Ovary (tissue), 3 donors: ENCODE measurements around the gene ADSS2.

Source experiments
- EP300 ChIP-seq: sonication (generic); formaldehyde crosslinking; IDR thresholded peaks from one replicate; pipeline ENCODE4 v1.6.1; 2017; ENCODE audit warnings: antibody characterized with exemption
- TF ChIP-seq, protein P1 (sequence below), 3 donors: fragments of 450-650 bp in 2 of 3; fragments of 200-600 bp in 1 of 3; IDR thresholded peaks; one replicate each; pipeline versions ENCODE4 v1.5.1 to v1.8.0; 2016 to 2022; ENCODE audit warnings: antibody characterized with exemption in 3 of 3, mild to moderate bottlenecking in 1 of 3
- donor health status: DM: no; HTN: no; CAD: no.

DNA sequence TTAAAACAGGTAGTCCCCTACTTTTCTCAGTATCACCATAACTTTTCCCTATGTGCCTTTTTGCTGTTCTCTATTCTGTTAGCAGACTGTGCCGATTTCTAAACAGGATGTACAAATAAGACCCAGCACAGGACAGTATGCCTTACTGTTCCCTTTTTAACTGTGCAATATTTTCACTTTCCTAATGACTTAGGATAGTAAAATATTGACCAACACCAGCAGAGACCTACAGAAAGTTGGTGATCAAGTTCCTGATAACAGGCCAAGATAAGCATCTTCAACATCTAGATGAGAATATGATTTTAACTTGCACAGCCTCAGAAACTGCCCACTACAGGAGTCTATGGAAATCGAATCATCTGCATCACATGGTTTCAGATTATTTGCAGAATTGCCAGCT is 42.0 kb downstream of the ADSS2 start:
- TF ChIP-seq, protein P1, sequence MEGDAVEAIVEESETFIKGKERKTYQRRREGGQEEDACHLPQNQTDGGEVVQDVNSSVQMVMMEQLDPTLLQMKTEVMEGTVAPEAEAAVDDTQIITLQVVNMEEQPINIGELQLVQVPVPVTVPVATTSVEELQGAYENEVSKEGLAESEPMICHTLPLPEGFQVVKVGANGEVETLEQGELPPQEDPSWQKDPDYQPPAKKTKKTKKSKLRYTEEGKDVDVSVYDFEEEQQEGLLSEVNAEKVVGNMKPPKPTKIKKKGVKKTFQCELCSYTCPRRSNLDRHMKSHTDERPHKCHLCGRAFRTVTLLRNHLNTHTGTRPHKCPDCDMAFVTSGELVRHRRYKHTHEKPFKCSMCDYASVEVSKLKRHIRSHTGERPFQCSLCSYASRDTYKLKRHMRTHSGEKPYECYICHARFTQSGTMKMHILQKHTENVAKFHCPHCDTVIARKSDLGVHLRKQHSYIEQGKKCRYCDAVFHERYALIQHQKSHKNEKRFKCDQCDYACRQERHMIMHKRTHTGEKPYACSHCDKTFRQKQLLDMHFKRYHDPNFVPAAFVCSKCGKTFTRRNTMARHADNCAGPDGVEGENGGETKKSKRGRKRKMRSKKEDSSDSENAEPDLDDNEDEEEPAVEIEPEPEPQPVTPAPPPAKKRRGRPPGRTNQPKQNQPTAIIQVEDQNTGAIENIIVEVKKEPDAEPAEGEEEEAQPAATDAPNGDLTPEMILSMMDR (IDR thresholded peaks at IDR 0.05), result no peak
- TF ChIP-seq EP300, result no peak
